Osteoblast (primary cell): Measurements from ENCODE around the gene RIMKLB. TPM values are rescaled to one million over a fixed set of nuclear protein-coding genes. Genes with fewer than 3 reads are reported as not detected.

Experiments used
- DNase-seq: peaks from one replicate; pipeline ENCODE4 v3.0.0; 2011; ENCODE audit warnings: low spot score, mixed read lengths; ENCODE audit not compliant: insufficient read length; ENCODE audit errors: missing footprints
- H2AFZ ChIP-seq: 2 replicates; pipeline ENCODE4 v1.6.0; 2011; ENCODE audit warnings: mild to moderate bottlenecking, low read length
- H3K27ac ChIP-seq: 2 replicates; pipeline ENCODE4 v1.5.1; 2011; ENCODE audit warnings: mild to moderate bottlenecking, low read depth, low read length, moderate library complexity
- H3K27me3 ChIP-seq: 2 replicates; pipeline ENCODE4 v1.6.0; 2012; ENCODE audit warnings: mild to moderate bottlenecking, control low read depth, inconsistent platforms, low read length, moderate library complexity; ENCODE audit not compliant: insufficient read depth
- H3K36me3 ChIP-seq: 2 replicates; pipeline ENCODE4 v1.5.1; 2011; ENCODE audit warnings: mild to moderate bottlenecking, low read length, control low read depth, moderate library complexity; ENCODE audit not compliant: insufficient read depth
- H3K4me1 ChIP-seq: 2 replicates; pipeline ENCODE4 v1.5.1; 2011; ENCODE audit warnings: mild to moderate bottlenecking, low read length, control low read depth, moderate library complexity; ENCODE audit not compliant: insufficient read depth
- H3K4me2 ChIP-seq: 2 replicates; pipeline ENCODE4 v1.6.0; 2011; ENCODE audit warnings: mild to moderate bottlenecking, low read length; ENCODE audit not compliant: insufficient read depth
- H3K4me3 ChIP-seq: fragments of 200-600 bp; sonication (generic); 3 replicates; pipeline ENCODE4 v1.5.1; 2012; ENCODE audit warnings: mild to moderate bottlenecking, low read length, inconsistent platforms; ENCODE audit not compliant: insufficient read depth
- H3K79me2 ChIP-seq: 2 replicates; pipeline ENCODE4 v1.6.0; 2012; ENCODE audit warnings: mild to moderate bottlenecking, low read length, control low read depth, inconsistent platforms; ENCODE audit not compliant: insufficient read depth
- H3K9me3 ChIP-seq: 2 replicates; pipeline ENCODE4 v1.5.1; 2011; ENCODE audit warnings: low read depth, low read length, control low read depth
- H4K20me1 ChIP-seq: 2 replicates; pipeline ENCODE4 v1.6.0; 2012; ENCODE audit warnings: mild to moderate bottlenecking, low read length, control low read depth; ENCODE audit not compliant: insufficient read depth
- total RNA-seq: library from RNA; depleted of rRNA; stranded (reverse); fragments of >200 nt; gene quantifications from 2 replicates; pipeline ENCODE4 v1.2.3, GENCODE V29; 2012
- TF ChIP-seq, protein P1 (sequence below): IDR thresholded peaks from 2 replicates; pipeline ENCODE4 v1.5.1; 2011; ENCODE audit warnings: mild to moderate bottlenecking, low read depth, low read length, moderate library complexity; ENCODE audit errors: extremely low read depth

The RIMKLB gene
- total RNA-seq, 1 donor, result 35.5 TPM

DNA sequence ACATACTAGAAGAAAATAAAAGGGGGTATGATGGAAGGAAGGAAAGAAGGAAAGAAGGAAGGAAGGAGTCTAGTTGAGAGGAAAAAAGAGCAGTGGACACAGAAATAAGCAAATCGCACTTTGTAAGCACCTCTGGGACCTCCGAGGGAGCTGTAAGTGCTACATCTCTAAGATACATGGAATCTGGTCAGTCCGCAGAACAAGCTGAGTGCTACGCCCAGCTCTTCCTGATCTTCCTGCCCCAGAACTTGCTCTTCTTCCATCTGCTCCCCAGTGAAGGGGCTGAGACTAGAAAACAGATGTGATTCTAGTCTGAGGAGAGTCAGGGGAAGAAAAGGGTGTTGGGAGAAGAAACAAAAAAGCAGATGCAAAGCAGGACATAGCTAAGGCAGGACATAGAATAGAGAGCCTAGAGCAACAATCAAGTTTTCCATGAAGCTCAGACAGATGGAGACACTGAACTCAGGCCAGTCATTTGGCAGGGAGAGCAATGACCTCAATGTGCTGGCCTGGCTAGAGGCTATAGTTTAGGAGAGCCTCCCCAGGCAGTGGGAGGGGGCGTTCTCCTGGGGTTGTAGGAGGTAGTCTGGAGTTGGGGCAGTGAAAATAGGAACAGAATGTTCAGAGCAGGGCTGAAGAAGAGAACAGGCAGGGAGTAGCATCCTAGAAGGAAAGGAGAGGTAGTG is 33.4 kb upstream of the RIMKLB start:
- no peak overlapping the region for H3K4me3 ChIP-seq
- H3K36me3 ChIP-seq, result no peaks in the 10 kb centered on the region
- no peaks in the 10 kb centered on the region for H4K20me1 ChIP-seq
- TF ChIP-seq, protein P1, sequence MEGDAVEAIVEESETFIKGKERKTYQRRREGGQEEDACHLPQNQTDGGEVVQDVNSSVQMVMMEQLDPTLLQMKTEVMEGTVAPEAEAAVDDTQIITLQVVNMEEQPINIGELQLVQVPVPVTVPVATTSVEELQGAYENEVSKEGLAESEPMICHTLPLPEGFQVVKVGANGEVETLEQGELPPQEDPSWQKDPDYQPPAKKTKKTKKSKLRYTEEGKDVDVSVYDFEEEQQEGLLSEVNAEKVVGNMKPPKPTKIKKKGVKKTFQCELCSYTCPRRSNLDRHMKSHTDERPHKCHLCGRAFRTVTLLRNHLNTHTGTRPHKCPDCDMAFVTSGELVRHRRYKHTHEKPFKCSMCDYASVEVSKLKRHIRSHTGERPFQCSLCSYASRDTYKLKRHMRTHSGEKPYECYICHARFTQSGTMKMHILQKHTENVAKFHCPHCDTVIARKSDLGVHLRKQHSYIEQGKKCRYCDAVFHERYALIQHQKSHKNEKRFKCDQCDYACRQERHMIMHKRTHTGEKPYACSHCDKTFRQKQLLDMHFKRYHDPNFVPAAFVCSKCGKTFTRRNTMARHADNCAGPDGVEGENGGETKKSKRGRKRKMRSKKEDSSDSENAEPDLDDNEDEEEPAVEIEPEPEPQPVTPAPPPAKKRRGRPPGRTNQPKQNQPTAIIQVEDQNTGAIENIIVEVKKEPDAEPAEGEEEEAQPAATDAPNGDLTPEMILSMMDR, result no peak
- H3K27me3 ChIP-seq, result no peaks in the 10 kb centered on the region
- peaks cover 5% of the 10 kb centered on the region for H3K4me1 ChIP-seq
- no peak overlapping the region for H3K27ac ChIP-seq
- no peaks in the 10 kb centered on the region for H3K9me3 ChIP-seq
- DNase-seq, result no peak
- H2AFZ ChIP-seq, result peak overlapping the region; percentile 1
- H3K4me2 ChIP-seq, result no peak overlapping the region
- H3K79me2 ChIP-seq, result no peaks in the 10 kb centered on the region

DNA sequence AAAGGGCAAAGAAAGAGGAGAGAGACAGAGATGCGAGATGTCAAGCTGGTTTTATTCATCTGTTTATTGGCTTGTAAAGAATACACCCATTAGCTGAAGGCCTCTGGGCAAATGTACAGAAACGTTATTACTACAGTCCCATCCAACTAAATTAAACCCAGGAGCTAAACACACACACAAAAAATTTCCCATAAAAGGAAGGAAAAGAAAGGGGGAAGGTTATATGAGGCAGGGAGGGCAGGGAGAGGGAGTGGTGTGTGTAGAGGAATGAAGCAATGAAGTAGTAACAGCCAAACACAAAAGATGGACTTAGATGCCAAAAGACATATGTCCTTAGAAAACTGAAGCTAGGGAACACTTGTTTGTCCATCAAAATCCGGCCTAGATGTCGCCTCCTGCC is 32.0 kb upstream of the RIMKLB start:
- Histone ChIP-seq H3K27ac (no peak overlapping the region), H3K27me3 (no peaks in the 10 kb centered on the region), H3K9me3 (no peaks in the 10 kb centered on the region), H2AFZ (no peak overlapping the region), H3K4me3 (no peak overlapping the region), H3K4me2 (no peak overlapping the region), H4K20me1 (no peaks in the 10 kb centered on the region), H3K79me2 (no peaks in the 10 kb centered on the region), H3K4me1 (peaks cover 5% of the 10 kb centered on the region), H3K36me3 (no peaks in the 10 kb centered on the region)
- no peak for DNase-seq
- TF ChIP-seq, protein P1, result no peak

DNA sequence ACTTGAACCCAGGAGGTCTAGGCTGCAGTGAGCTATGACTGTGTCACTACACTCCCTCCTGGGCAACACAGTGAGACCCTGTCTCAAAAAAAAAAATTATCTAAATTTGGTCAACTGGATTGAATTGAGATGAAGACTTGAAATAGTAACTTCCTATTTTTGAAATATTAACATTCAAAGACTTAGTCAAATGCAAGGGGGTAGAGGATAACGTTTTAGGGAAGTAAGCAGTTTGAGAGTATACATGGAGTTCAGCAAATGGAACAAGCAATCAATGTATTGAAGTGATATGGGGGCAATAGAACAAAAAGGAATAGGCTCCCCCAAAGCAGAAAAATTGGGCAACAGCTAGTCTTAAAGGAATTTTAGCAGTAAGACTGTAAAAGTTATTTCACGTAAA is 30.5 kb upstream of the RIMKLB start:
- Histone ChIP-seq H3K4me3 (no peak overlapping the region), H4K20me1 (no peaks in the 10 kb centered on the region), H3K4me2 (no peak overlapping the region), H3K79me2 (no peaks in the 10 kb centered on the region), H3K4me1 (peaks cover 4% of the 10 kb centered on the region), H3K36me3 (no peaks in the 10 kb centered on the region), H3K27me3 (no peaks in the 10 kb centered on the region), H3K27ac (no peak overlapping the region), H2AFZ (no peak overlapping the region), H3K9me3 (no peaks in the 10 kb centered on the region)
- no peak for DNase-seq
- TF ChIP-seq, protein P1, result no peak

DNA sequence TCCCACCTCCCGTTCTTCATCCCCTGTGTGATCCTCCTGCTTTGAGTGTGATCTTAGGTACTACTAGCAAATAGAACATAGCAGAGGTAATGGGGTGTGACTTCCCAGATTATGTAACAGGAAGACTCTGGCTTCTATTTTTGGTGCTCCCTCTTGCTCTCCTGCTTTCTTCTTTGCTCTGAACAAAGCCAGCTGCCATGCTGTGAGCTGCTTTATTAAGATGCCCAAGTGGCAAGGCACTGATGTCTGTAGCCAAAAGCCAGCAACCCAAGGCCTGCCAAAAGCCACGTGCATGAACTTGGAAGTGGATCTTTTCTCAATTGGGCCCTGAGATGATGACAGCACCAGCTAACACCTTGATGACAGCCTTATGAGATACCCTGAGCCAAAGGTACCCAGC is 29.4 kb upstream of the RIMKLB start:
- no peaks in the 10 kb centered on the region for H3K36me3 ChIP-seq
- H4K20me1 ChIP-seq, result no peaks in the 10 kb centered on the region
- H3K27me3 ChIP-seq, result no peaks in the 10 kb centered on the region
- no peak overlapping the region for H2AFZ ChIP-seq
- TF ChIP-seq, protein P1, result no peak
- no peak overlapping the region for H3K4me2 ChIP-seq
- H3K27ac ChIP-seq, result no peak overlapping the region
- no peaks in the 10 kb centered on the region for H3K79me2 ChIP-seq
- no peaks in the 10 kb centered on the region for H3K4me1 ChIP-seq
- H3K4me3 ChIP-seq, result no peak overlapping the region
- no peaks in the 10 kb centered on the region for H3K9me3 ChIP-seq
- DNase-seq, result no peak
